ENCODE results near the gene PIK3R2.
A peak's percentile ranks its signal among the peaks of the same experiment; 100 is the strongest.
"Not testable (repeated sequence)": the region's sequence is repeated elsewhere in the genome, so short reads cannot be mapped to it uniquely, and the experiment has no call there.

PIK3R2 gene

DNA sequence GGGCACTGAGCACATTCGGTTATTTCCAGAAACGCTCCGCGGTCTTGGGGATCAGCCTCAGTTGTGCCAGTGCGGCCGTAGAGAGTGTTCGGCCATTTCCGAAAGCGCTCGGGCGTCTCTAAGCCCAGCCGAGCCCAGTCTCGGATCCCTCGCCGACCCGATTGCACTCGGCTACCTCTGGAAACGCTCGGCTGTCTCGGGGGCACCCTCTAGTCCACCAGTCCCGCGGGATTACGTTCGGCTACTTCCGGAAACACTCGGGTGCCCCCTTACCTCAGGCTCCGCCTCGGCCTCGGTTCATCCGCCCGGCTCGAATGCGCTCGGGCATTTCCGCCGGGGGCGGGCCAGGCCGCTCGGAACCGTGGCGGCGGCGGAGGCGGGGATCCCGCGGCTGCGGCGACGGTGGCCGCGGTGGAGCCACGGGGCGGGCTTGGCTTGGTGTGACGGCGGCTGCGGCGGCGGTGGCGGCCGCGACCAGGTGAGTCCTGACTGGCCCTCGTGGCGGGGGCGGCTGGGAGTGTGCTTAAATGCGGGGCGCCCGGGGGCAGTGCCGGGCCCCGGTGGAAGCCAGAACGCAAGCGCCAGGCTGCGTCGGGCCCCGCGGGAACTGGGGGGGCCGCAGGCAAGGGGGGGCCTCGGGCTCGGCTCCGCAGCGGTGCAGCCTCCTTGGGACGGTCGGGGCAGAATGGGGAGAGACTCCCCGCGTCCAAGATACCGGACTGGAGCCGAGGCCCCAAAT is at the start of gene PIK3R2:
Gene PIK3R2, plus strand, starts transcription at position 347 of the 739 bp plus-strand sequence. CDS start 2,717 bp downstream, outside the sequence.
- peak; percentile 92 for DNase-seq

DNA sequence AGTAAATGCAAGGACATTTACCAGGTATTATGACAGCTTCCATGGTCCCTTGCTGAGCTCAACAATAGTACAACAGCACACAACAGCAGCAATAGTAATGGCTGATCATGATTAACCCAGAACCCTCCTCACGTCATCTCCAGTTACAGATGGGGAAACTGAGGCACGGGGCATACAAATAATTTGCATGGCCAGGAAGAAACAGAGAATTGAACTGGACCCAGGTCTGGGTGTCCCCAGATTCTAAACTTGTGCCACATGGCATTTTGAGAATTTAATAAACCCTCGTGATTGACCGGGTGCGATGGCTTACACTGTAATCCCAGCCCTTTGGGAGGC is 48.2 kb upstream of the PIK3R2 start:
- DNase-seq: no peak

DNA sequence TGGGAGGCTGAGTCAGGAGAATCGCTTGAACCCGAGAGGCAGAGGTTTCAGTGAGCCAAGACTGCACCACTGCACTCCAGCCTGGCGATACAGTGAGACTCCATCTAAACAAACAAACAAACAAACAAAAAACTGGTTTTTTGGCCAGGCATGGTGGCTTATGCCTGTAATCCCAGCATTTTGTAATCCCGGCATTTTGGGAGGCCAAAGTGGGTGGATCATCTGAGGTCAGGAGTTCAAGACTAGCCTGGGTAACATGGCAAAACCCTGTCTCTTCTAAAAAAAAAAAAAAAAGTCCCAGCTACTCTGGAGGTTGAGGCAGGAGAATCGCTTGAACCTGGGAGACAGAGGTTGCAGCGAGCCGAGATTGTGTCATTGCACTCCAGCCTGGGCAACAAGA is 47.7 kb upstream of the PIK3R2 start:
- DNase-seq: not testable (repeated sequence)

DNA sequence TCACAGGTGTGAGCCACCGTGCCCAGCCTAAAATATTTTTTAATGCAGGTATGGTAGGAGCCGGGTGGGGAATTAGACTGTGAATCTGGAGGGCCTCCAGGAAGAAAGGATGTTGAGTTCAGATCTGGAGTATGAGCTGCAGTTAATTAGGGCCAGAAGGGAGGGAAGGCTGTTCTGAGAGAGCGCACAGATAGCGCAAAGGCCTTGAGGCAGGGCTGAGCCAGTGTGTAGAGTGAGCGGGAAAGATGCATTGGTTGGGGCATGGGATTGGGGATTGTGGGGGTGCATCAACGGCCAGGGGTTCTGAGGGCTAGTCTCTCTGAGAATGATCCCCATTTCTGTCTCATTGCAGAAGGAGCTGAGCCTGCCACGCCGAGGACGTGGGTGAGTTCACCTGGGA is 45.7 kb upstream of the PIK3R2 start:
- DNase-seq: no peak

DNA sequence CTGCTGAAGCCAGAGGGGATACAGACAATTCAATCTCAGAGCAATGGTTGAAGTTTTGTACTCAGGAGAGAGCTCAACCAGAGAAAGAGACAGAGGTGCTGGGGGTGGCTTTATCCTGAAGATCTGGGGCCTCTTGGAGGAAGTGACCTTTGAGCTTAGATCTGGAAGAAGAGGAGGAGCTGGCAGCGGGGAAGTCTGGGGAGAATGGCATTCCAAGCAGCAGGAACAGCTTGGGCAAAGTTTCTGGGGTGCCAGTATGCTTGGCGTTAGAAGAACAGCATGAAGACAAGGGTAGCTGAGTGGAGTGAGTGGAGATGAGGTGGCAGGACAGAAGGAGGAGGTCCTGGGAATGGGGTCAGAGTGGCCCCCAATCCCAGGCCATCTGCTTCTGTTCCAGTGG is 44.1 kb upstream of the PIK3R2 start:
- no peak for DNase-seq

DNA sequence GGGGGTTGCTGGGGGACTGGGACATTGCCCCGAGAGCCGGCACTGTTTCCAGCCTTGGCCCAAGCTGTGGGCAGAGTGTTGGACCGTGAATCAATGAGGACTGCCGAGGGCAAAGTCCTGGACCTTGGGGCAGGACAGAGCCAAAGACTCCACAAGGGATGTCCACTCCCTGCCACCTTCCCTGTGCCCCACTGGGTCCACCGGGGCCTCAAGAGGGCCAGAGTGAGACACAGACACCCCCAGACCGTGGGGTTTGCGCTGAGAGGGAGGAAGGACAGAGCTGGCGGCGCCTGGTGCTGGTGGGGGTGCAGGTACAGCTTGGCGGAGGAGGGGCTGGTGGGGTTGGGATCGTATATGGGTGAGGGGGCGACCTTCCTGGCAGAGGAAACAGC is 43.6 kb upstream of the PIK3R2 start:
- DNase-seq: no peak

DNA sequence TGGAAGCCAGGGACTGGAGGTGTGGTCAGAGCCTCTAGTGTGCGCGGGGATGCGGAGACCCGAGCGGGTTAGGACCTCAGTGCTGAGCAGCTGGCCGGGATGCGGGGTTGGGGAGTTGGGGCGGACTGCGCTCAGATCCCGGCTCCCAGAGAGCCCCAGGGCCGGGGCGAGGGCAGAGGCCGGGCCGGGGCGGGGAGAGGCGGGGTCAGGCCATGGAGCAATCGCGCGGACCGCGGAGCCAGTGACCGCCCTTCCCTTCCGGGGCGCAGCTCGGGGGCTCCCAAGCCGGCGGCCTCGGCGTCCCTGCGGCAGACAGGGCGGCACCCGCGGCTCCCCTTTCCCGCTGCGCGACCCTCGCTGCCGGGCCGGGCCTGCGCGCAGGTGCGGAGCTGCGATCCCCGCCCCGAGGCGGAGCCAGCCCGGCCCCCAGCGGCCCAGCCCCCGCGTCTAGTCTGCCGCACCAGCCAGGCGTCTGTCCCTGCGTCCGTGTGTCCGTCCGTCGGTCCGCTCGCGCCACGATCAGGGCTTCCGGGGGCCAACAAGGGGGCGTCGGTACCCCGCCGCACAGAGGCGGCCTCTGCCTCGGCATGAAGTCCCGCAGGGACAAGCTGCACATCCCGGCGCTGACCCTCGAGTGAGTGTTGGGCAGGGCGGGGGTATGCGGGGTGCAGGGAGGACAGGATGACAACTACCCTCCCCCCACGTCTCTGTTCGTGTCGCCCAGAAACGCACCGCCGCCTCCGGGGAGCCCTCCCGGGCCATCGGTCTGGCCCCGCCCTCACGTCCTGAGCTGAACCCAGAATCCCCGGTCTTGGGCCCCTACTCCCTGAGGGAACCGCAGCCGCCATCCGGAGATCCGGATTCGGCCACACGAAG is 43.0 kb upstream of the PIK3R2 start:
- peak; percentile 3 for DNase-seq

DNA sequence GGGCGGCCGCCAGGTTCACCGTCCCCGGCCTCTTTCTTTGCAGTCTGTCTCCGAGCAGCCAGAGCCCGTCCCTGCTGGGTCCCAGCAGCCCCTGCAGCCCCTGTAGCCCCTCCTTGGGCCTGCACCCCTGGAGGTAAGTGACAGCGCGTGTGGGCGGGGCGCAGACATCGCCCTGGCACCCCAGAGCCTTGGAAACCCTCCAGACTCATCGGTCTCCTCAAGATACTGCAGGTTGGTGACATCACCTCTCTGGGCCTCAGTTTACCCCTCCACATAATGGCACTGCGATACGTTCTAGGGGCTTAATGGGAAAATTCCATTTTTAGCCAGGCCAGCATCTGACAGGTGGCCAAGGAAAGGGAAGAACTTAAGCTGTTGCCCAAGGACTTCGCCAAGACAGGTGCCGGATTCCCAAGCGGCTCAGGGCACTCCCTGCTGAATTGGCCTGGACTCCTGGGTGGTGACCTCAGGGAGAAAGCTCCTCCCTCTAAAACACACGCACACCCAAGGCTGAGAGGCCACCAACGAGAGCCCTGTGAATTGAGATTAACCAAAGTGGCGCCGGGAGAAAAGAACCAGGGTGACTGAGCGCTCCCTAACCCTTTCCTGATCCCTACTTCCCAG is 42.2 kb upstream of the PIK3R2 start:
- no peak for DNase-seq

DNA sequence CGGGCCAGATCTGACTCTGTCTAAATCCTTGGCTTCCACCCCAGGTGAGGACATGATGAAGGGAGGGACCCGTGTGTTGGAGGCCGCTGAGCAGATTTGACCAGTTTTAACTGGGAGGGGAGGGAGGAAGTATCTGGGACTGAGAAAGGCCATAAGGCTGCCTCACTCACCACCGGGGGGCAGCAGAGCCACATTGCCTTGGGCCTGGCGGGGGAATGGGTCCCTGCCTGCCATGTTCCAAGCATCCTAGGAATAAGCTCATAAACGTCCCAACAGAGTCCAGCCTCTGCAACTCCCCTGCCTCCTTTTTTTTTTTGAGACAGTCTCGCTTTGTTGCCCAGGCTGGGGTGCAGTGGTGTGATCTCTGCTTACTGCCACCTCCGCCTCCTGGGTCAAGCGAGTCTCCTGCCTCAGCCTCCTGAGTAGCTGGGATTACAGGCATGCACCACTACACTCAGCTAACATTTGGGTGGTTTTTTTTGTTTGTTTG is 39.9 kb upstream of the PIK3R2 start:
- DNase-seq: peak; percentile 33

DNA sequence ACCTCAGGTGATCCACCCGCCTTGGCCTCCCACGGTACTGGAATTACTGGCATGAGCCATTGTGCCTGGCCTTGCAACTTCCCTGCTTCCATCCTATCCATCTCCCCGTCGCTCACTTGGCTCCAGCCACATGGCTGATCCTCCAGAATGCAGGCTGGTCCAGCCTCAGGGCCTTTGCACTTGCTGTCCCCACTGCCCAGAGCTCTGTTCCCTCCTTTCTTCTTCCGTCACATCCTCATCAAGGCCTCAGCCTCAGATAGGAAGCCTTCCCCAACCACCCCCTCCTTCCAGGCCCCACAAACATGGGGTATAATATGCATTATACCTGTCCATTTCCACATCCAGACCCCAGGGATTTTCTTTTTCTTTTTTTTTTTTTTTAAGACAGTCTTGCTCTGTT is 39.1 kb upstream of the PIK3R2 start:
- no peak for DNase-seq

DNA sequence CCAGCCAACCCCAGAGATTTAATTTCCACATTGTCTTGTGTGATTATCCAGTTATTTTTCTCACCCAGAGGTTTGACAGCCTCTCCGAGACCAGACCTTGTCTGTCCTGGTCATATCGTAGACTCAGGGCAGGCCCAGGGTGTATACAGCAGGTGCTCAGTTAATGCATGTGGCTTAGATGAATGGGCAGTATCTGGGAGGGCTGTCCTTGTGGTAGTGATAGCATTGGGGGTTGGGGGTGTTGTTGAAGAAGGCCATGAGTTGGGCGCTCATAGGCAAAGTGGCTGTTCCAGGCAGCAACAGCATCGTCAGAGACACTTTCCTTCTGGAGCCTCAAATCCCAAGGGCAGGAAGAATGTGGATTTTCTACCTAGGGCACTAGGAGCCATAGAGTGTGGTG is 38.5 kb upstream of the PIK3R2 start:
- no peak for DNase-seq

DNA sequence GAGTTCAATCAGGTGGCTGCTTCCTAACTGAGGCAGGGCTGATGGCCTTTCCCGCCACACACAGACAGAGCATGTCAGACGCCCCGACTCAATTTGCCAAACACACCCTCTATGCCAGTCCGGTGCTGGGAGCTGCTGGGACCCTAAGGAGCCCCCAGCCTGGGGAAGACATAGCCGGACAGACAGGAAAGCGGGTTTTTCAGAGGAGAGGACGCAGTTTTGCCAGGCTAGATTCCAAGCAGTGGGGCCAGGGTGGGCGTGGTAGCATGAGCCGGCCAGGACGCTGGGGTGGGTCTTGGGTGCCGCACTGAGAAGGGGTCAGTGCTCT is 35.6 kb upstream of the PIK3R2 start:
- DNase-seq: no peak

DNA sequence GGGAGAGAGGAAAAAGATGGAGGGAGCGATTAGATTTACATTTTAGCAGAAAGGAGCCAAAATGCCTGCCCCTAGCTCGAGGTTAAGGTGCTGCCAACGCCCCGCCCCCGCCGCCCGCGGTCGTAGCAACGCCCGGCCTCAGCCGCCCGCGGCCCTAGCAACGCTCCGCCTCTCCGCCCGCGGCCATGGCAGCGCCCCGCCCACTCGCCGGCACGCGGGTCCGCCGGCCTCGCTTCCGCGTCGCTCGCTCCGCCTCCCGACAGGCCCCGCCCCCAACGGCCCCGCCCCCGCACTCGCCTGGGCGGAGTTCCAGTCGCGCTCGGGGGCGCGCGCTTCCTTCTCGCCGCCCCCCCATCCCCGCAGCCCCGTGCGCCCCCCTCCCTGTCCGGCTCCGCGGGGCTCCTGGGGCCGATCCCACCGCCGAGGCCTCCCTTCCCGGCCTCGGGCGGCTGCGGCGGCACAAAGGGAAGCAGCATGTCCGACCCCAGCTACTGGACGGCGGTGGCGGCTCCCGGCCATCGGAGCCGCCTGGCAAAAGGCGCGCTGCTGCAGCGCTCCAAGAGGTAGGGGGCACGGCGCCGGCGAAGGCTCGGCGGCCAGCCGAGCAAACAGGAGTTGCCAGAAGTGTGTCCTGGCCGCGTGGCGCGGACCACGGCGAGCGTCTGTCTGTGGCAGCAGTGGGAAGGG is 35.1 kb upstream of the PIK3R2 start:
- peak; percentile 59 for DNase-seq

DNA sequence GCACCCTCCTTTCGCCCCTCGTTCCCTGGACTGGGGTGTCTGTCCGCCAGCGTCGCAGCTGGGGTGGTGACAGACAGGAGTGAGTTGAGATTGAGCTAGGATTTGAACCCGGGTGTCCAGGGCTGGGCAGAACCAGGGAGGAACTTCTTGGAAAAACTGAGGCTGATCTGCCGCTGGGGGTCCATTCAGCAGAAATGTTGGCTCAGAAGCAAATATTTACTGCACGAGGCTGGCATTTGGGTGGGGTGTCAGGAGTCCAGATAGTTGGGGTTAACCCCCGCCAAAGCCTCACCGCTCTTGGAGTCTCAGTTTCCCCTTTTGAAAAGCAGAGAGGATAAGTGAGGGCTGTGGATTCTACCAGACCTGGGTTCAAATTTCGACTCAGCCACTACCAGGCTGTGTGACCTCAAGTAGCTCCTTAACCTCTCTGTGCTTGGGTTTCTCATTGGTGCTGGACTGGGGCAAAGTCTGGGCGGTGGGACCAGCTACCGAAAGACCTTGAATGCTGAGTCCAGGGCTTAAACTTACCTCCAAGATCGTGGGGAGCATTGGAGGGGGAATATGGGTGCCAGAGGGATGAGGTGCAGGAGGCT is 34.4 kb upstream of the PIK3R2 start:
- DNase-seq: no peak

DNA sequence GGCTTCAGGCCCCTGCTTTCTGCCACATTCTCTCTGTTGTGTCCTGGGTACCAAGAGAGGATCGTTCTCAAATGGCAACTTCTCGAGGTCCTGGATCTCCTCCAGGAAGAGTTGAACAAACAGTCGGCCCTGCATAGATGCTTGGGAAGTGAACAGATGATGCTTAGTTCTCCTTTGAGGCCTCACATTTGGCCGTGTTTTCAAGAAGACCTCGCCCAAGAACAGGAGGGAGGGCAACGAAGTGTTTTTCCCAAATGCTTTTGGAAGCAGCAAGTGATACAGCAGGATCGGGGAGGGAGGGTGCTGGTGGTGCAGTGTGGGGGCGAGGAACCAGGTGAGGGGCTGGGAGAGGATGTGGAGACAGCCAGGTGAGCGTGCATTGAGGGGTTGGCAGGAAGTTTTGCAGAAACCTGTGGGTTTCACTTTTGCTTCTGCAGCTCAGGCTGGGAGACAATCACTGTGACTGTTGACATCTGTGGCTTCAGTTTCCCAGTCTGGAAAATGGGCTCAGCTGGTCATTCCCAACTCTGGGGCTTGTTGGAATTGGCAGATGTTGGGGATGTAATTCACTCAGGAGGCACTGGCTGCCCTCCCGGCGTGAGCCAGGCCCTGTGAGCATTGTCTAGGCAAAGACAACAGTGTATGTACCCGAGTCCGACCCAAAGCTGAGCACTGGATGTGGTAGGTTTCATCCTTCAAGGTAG is 33.8 kb upstream of the PIK3R2 start:
- no peak for DNase-seq

DNA sequence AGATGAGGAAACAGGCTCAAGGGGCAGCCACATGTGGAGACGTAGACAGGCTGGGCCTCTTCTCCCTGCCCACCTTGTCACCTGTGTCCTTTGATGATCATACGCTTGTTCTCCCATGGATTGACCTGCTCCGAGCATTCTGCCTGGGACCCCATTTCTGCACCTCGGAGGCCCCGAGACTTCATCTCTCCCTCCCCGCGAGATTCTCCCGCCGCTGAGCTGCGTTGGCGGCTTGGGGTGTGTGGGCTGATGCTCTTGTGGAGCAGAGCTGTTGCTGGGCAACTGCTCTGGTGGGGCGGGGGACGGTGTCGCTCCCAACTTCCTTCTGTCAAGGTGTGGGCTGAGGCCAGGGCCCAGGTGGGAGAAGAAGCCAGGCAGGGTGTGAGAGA is 33.3 kb upstream of the PIK3R2 start:
- DNase-seq: no peak

DNA sequence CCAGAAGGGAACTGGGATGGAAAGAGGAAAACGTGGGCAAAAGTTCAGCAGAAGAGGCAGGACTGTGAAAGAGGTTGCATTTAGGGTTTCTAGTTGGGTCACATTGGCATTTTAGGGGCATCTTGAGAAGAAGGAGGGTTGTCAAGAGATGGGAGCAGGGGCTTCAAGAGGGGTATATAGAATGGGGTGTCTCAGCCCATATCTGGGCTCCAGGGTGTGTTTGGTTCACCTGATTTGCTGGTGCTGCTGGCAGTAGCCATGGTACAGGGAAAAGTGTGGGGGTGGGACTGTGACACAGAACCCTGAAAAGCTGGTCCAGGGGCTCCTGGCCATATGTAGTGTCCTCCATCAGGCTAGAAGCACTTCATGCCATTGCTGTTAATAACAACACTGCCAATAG is 32.8 kb upstream of the PIK3R2 start:
- no peak for DNase-seq

DNA sequence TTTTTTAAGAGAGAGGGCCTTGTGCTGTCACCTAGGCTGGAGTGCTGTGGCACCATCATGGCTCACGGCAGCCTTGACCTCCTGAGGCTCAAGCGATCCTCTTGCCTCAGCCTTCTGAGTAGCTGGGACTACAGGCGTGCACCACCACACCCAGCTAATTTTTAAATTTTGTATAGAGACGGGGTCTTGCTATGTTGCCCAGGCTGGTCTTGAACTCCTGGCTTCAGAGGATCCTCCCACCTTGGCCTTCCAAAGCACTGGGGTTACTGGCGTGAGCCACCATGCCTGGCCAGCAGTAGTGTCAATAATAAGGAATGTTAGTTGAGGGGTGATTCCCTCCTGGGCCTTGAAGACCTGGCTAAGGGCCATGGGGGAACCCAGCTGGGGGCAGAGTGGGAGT is 31.8 kb upstream of the PIK3R2 start:
- no peak for DNase-seq

DNA sequence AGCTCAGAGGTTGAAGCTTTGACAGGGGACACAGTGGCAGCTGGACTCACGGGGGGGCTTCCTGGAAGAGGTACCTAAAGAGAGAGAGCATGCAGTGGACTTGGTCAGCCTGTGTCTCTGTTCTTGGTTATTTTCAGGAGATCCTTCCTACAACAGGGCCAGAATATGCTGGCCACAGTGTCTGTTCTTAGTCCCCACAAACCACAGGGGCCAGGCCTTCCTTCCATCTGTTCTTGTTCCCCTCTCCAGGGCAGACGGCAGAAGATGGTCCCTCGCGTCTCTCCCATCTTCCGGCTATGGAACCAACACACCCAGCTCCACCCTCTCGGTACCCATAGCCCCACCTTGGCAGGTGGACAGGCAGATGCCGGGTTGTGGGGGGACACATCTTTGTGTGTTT is 30.5 kb upstream of the PIK3R2 start:
- no peak for DNase-seq

DNA sequence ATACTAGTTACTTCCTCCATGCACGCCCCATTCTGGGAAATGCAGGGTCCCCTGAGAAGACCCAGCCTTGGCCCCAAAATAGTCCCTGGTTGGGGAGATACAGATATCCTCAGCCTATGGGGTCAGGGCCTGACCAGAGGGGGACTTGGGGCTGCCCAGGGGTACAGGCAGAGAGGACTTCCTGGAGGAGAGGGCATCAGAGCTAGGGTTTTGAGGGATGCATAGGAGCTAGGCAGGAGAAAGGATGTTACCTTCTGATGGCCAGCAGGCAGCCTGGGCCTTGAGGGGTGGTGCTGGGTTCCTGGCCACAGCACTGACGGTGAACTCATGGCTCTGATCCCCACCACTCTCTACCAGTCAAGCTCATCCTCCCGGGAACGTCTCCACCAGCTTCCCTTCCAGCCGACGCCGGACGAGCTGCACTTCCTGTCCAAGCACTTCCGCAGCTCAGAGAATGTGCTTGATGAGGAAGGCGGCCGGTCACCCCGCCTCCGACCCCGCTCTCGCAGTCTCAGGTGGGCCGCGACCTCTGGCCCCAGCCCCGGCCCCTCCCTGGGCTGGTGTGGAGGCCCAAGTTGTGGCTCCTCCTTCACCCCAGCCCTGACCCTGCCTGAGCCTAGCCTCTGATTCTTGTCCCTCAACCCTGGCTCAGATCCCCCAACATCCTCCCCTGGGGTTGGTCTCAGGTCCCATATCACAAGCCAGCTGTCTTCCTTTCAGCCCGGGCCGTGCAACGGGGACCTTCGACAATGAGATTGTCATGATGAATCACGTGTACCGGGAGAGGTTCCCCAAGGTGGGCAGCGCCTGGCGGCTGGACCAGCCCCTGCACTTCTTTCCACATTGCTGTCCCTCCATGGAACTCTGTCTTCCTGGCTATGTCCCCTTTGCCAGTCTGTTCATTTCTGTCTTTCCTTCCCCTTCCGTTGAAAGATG is 29.8 kb upstream of the PIK3R2 start:
- no peak for DNase-seq

DNA sequence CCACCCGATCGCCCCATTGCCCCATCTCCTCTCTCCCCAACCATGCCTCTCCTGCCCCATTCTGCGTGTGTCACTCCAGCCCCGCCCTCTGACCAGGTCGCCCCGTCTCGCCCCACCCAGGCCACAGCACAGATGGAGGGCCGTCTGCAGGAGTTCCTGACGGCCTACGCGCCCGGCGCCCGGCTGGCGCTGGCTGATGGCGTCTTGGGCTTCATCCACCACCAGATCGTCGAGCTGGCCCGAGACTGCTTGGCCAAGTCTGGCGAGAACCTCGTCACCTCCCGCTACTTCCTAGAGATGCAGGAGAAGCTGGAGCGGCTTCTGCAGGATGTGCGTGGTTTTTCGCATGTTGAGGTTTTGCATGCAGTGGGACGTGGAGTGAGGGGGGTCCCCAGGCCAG is 29.1 kb upstream of the PIK3R2 start:
- DNase-seq: no peak
